Measurements from ENCODE around the gene RGS1. TPM values are rescaled to one million over a fixed set of nuclear protein-coding genes. Genes with fewer than 3 reads are reported as not detected.

RGS1 gene
- total and polyA plus RNA-seq, 2 experiments from 2014 or later = not detected

- DNase-seq (ENCODE audit: low spot score) = no peak
- no peaks in the 10 kb centered on the region for H3K9me3 Mint-ChIP-seq
- no peaks in the 10 kb centered on the region for H3K79me2 ChIP-seq (replicated peaks; ENCODE audit: insufficient read depth)
Measured at GRCh38 chr1:192547501-192547900, 28.1 kb upstream of the RGS1 start.

More at GRCh38 chr1:192547501-192547900, 28.1 kb upstream of the RGS1 start:
- no peak overlapping the region for H3K4me2 ChIP-seq
- no peaks in the 10 kb centered on the region for H3F3A ChIP-seq (replicated peaks; ENCODE audit: low read depth)
- TF ChIP-seq ZNF331 (CRISPR knock-in tag; IDR thresholded peaks at IDR 0.05; ENCODE audit: low read depth) = no peak
- TF ChIP-seq NANOG (IDR thresholded peaks at IDR 0.05; ENCODE audit: borderline replicate concordance) = no peak
- no peak for TF ChIP-seq CREB1 (CRISPR knock-in tag; IDR thresholded peaks at IDR 0.05; ENCODE audit: low read depth)
- no peak for TF ChIP-seq POLR2AphosphoS5 (IDR thresholded peaks at IDR 0.05; ENCODE audit: low read depth)
- no peak for TF ChIP-seq REST (IDR thresholded peaks at IDR 0.05; ENCODE audit: unreplicated experiment)
- TF ChIP-seq ETS1 (IDR thresholded peaks at IDR 0.05) = no peak
- no peak for TF ChIP-seq ZNF462 (CRISPR knock-in tag; IDR thresholded peaks at IDR 0.05)
- no peak for TF ChIP-seq EZH2 (IDR thresholded peaks at IDR 0.05; ENCODE audit: low read depth, unreplicated experiment)
- no peak for TF ChIP-seq CTCF (conservative IDR thresholded peaks at IDR 0.05; ENCODE audit: low read depth in 2 of 2)
- no peak for TF ChIP-seq EZH2phosphoT487 (IDR thresholded peaks at IDR 0.05; ENCODE audit: unreplicated experiment)
- TF ChIP-seq STAT1 (IDR thresholded peaks at IDR 0.05; ENCODE audit: unreplicated experiment) = no peak
- TF ChIP-seq ZNF114 (CRISPR knock-in tag; IDR thresholded peaks at IDR 0.05) = no peak
- H3K36me3 ChIP-seq (ENCODE audit: insufficient read depth) = no peaks in the 10 kb centered on the region
- H3K9me2 ChIP-seq (ENCODE audit: insufficient read depth) = no peaks in the 10 kb centered on the region
- Mint-ChIP-seq H3K4me3 (no peak overlapping the region), H3K27ac (no peak overlapping the region), H3K4me1 (peaks cover 7% of the 10 kb centered on the region; the same call in 2 of the 3 replicates), H3K27me3 (ENCODE audit: insufficient read depth, low read depth, poor library complexity) (no peaks in the 10 kb centered on the region), H3K36me3 (ENCODE audit: low read depth) (no peaks in the 10 kb centered on the region)
- no peak overlapping the region for H3K27ac ChIP-seq (ENCODE audit: low read depth)
- H3K27me3 ChIP-seq (ENCODE audit: insufficient read depth) = no peaks in the 10 kb centered on the region
- H3K4me3 ChIP-seq = no peak overlapping the region
- no peak overlapping the region for H2AFZ ChIP-seq
- no peaks in the 10 kb centered on the region for H4K20me1 ChIP-seq (replicated peaks; ENCODE audit: insufficient read depth)
- ATAC-seq = no peak
- peaks cover 15% of the 10 kb centered on the region for H3K4me1 ChIP-seq (ENCODE audit: insufficient read depth)
